ENCODE measurements around the gene GYPE.
"Not testable (repeated sequence)": the region's sequence is repeated elsewhere in the genome, so short reads cannot be mapped to it uniquely, and the experiment has no call there.

Gene GYPE

GRCh38 chr4:143890323-143890722, 15.0 kb downstream of the GYPE start:
- H3K4me3 Mint-ChIP-seq; H3K27ac Mint-ChIP-seq; H3K36me3 Mint-ChIP-seq (ENCODE audit: low read depth); H3K27me3 Mint-ChIP-seq (ENCODE audit: low read depth); DNase-seq (ENCODE audit: low spot score); H3K4me1 Mint-ChIP-seq (ENCODE audit: low read depth); H3K9me3 Mint-ChIP-seq: not testable (repeated sequence)

DNA sequence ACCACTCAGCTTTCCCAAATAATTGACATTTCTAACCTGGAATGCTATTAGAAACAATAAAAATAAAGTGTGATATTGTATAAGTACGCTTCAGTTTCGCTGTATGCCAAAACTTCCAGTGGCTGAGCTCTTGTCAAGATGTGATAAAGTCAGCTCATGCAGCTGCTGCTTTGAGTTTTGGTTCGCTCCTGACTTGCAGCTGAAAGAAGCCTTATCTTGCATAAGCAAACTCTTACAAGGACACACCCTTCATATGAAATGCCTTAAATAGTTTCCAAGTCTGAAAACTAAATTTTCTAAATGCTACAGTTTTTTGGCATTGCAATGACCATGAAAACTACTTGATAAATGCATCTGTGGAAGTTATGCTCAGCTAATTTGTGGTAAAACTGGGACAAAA, 17.2 kb downstream of the GYPE start:
- not testable (repeated sequence) for DNase-seq (ENCODE audit: low spot score); H3K36me3 Mint-ChIP-seq (ENCODE audit: low read depth); H3K4me1 Mint-ChIP-seq (ENCODE audit: low read depth); H3K9me3 Mint-ChIP-seq; H3K4me3 Mint-ChIP-seq; H3K27ac Mint-ChIP-seq; H3K27me3 Mint-ChIP-seq (ENCODE audit: low read depth)

GRCh38 chr4:143884965-143885364, 20.4 kb downstream of the GYPE start:
- H3K9me3 Mint-ChIP-seq; H3K27me3 Mint-ChIP-seq (ENCODE audit: low read depth); H3K4me3 Mint-ChIP-seq; H3K4me1 Mint-ChIP-seq (ENCODE audit: low read depth); H3K27ac Mint-ChIP-seq; H3K36me3 Mint-ChIP-seq (ENCODE audit: low read depth); DNase-seq (ENCODE audit: low spot score): not testable (repeated sequence)

DNA sequence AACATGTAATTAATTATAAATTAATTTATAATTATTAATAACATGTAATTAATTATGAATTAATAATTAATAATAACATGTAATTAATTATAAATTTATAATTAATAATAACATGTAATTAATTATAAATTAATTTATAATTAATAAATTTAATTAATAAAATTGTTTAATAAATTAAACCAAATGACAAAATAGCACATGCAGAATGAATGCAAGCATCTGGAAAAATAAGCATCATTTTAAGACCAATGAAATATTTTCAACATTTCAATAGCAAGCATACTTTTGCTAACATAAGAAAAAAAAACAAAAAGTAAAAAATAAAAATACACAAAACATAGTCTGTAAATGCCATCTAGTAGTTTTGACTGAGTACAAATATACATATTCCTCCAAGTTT, 21.8 kb downstream of the GYPE start:
- DNase-seq (ENCODE audit: low spot score), result no peak
- Mint-ChIP-seq H3K27ac (no peak overlapping the region), H3K4me1 (ENCODE audit: low read depth) (no peaks in the 10 kb centered on the region), H3K9me3 (no peaks in the 10 kb centered on the region), H3K36me3 (ENCODE audit: low read depth) (no peaks in the 10 kb centered on the region), H3K27me3 (ENCODE audit: low read depth) (no peaks in the 10 kb centered on the region), H3K4me3 (no peak overlapping the region)

GRCh38 chr4:143882892-143883291, 22.5 kb downstream of the GYPE start:
- no peaks in the 10 kb centered on the region for H3K36me3 Mint-ChIP-seq (ENCODE audit: low read depth)
- no peaks in the 10 kb centered on the region for H3K27me3 Mint-ChIP-seq (ENCODE audit: low read depth)
- no peak for DNase-seq (ENCODE audit: low spot score)
- H3K4me3 Mint-ChIP-seq, result no peak overlapping the region
- no peaks in the 10 kb centered on the region for H3K4me1 Mint-ChIP-seq (ENCODE audit: low read depth)
- H3K27ac Mint-ChIP-seq, result no peak overlapping the region
- H3K9me3 Mint-ChIP-seq, result no peaks in the 10 kb centered on the region

DNA sequence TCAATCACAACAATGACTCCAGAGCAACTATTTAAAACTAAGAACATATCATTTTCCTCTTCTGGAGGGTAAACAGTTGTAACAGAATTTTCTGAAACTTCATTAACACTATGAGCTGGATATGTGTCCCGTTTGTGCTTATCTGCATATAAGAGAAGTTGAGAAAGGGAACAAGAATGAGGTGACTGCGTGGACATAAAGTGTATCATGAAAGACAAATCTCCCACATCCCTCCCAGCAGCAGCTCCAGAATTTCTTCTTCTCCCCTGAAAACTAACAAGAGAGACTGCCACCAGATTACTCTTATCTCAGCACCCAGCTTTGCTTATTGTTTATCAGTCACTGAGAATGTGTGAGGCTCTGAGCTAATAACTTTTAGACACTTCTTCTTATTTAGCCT, 25.8 kb downstream of the GYPE start:
- H3K27ac Mint-ChIP-seq; H3K9me3 Mint-ChIP-seq; H3K4me1 Mint-ChIP-seq (ENCODE audit: low read depth); H3K36me3 Mint-ChIP-seq (ENCODE audit: low read depth); H3K4me3 Mint-ChIP-seq; DNase-seq (ENCODE audit: low spot score); H3K27me3 Mint-ChIP-seq (ENCODE audit: low read depth): not testable (repeated sequence)

GRCh38 chr4:143875357-143875756, 30.0 kb downstream of the GYPE start:
- not testable (repeated sequence) for H3K27me3 Mint-ChIP-seq (ENCODE audit: low read depth); H3K36me3 Mint-ChIP-seq (ENCODE audit: low read depth); H3K4me3 Mint-ChIP-seq; H3K9me3 Mint-ChIP-seq; H3K4me1 Mint-ChIP-seq (ENCODE audit: low read depth); H3K27ac Mint-ChIP-seq; DNase-seq (ENCODE audit: low spot score)

DNA sequence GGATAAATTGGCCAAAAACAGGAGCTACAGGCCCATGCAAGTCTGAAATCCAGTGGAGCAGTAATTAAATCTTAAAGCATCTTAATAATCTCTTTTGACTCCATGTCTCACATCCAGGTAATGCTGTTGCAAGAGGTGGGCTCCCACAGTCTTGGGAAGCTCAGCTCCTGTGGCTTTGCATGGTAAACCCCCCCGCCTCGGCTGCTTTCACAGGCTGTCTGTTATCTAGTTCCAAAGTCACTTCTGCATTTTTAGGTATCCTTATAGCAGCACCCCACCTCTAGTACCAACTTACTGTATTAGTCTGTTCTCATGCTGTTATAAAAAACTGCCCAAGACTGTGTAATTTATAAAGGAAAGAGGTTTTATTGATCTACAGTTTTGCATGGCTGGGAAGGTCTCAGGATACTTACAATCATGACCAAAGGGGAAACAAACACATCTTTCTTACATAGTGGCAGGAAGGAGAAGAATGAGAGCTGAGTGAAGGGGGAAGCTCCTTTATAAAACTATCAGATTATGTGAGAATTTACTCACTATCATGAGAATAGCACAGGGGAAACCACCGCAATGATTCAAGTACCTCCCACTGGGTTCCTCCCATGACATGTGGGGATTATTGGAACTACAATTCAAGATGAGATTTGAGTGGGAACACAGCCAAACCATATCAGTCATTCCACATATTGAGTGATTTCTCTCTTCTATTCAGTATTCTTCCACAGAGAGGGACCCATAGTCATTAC, 34.7 kb downstream of the GYPE start:
- not testable (repeated sequence) for H3K27me3 Mint-ChIP-seq (ENCODE audit: low read depth); DNase-seq (ENCODE audit: low spot score); H3K27ac Mint-ChIP-seq; H3K4me3 Mint-ChIP-seq; H3K9me3 Mint-ChIP-seq; H3K4me1 Mint-ChIP-seq (ENCODE audit: low read depth); H3K36me3 Mint-ChIP-seq (ENCODE audit: low read depth)

DNA sequence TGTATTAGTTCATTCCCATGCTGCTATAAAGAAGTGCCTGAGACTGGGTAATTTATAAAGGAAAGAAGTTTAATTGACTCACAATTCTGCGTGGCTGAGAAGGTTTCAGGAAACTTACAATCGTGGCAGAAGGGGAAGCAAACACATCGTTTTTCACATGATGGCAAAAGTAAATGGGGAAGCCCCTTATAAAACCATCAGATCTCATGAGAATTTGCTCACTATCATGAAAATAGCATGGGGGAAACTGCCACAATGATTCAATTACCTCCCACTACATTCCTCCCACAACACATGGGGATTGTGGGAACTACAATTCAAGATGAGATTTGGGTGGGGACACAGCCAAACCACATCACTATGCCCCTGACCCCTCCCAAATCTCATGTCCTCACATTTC, 35.4 kb downstream of the GYPE start:
- H3K9me3 Mint-ChIP-seq; H3K27me3 Mint-ChIP-seq (ENCODE audit: low read depth); H3K27ac Mint-ChIP-seq: not testable (repeated sequence)

GRCh38 chr4:143862716-143863115, 42.6 kb downstream of the GYPE start:
- H3K9me3 Mint-ChIP-seq; H3K4me3 Mint-ChIP-seq; H3K27me3 Mint-ChIP-seq (ENCODE audit: low read depth): not testable (repeated sequence)

More for the DNA sequence above, 35.4 kb downstream of the GYPE start:
- H3K36me3 Mint-ChIP-seq (ENCODE audit: low read depth); DNase-seq (ENCODE audit: low spot score); H3K4me1 Mint-ChIP-seq (ENCODE audit: low read depth); H3K4me3 Mint-ChIP-seq: not testable (repeated sequence)

GRCh38 chr4:143858456-143858855, 46.9 kb downstream of the GYPE start:
- no peaks in the 10 kb centered on the region for H3K27me3 Mint-ChIP-seq (ENCODE audit: low read depth)
- no peak for DNase-seq (ENCODE audit: low spot score)
- H3K4me3 Mint-ChIP-seq, result no peak overlapping the region
- peaks cover 7% of the 10 kb centered on the region for H3K4me1 Mint-ChIP-seq (ENCODE audit: low read depth)
- no peaks in the 10 kb centered on the region for H3K9me3 Mint-ChIP-seq
- no peak overlapping the region for H3K27ac Mint-ChIP-seq
- no peaks in the 10 kb centered on the region for H3K36me3 Mint-ChIP-seq (ENCODE audit: low read depth)

More at GRCh38 chr4:143862716-143863115, 42.6 kb downstream of the GYPE start:
- not testable (repeated sequence) for H3K4me1 Mint-ChIP-seq (ENCODE audit: low read depth); H3K27ac Mint-ChIP-seq; DNase-seq (ENCODE audit: low spot score); H3K36me3 Mint-ChIP-seq (ENCODE audit: low read depth)

DNA sequence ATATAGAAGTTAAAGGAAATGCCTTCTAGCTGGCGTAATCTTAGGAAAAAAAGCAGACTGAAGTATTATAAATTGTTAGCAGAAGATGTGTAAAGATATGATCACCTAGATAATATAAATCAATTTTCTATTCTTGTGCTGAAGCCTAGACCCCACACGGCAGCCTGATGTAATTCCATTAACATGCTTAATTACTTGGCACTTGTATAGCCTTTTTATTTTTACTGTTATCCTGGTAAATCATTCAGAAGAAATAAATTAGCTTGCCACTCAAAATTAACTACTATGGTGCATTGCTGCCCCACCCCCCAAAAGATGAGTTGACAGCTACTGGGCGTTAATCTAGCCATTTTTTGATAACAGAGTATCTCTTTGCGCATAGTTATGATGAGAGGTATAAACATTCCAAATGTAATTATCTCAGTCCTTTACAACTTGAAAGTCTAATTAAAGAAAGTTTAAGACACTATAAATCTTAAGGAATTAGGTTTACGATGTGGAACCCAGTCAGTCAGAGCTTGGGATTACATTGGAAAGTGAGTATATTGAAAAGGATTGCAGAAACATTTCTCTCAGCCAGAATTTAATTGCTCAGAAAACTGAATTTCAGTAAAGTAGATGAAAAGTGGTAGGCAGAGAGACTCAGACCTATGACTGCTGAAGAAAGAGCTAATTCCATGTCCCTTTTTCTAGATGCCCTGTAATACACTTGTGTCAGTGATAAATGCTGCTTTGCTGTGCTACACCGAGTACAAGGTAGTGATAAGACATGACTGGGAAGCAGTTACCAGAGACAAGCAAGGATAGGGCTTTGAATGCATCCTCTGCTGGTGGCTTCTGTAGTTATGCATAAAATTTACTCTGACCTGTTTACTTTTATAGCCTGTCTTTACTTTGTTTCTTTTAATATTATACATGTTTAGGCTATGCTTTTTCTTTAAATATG, 47.7 kb downstream of the GYPE start:
- not testable (repeated sequence) for H3K36me3 Mint-ChIP-seq (ENCODE audit: low read depth); DNase-seq (ENCODE audit: low spot score); H3K4me1 Mint-ChIP-seq (ENCODE audit: low read depth); H3K4me3 Mint-ChIP-seq; H3K27ac Mint-ChIP-seq; H3K9me3 Mint-ChIP-seq; H3K27me3 Mint-ChIP-seq (ENCODE audit: low read depth)

- H3K36me3 Mint-ChIP-seq (ENCODE audit: low read depth); H3K27me3 Mint-ChIP-seq (ENCODE audit: low read depth); H3K9me3 Mint-ChIP-seq; DNase-seq (ENCODE audit: low spot score); H3K4me3 Mint-ChIP-seq; H3K4me1 Mint-ChIP-seq (ENCODE audit: low read depth); H3K27ac Mint-ChIP-seq: not testable (repeated sequence)
Measured at GRCh38 chr4:143856017-143856557, 49.3 kb downstream of the GYPE start.

GRCh38 chr4:143854645-143855044, 50.7 kb downstream of the GYPE start:
- H3K27ac Mint-ChIP-seq, result peak overlapping the region; percentile 38
- not testable (repeated sequence) for H3K36me3 Mint-ChIP-seq (ENCODE audit: low read depth); H3K4me1 Mint-ChIP-seq (ENCODE audit: low read depth); H3K27me3 Mint-ChIP-seq (ENCODE audit: low read depth); H3K9me3 Mint-ChIP-seq; DNase-seq (ENCODE audit: low spot score)
- peak overlapping the region; percentile 2 for H3K4me3 Mint-ChIP-seq

Data from T-helper 2 cell treated with Interferon-gamma antibody and Interleukin-4, amounts not matched to agents 5 μg/mL and 100 μg/mL, for 36 hours (primary cell).